ENCODE measurements around the gene DAP3. TPM values are rescaled to one million over a fixed set of nuclear protein-coding genes. Genes with fewer than 3 reads are reported as not detected.

Gene DAP3
- total RNA-seq, 1 experiment from 2014 or later: 165 TPM

DNA sequence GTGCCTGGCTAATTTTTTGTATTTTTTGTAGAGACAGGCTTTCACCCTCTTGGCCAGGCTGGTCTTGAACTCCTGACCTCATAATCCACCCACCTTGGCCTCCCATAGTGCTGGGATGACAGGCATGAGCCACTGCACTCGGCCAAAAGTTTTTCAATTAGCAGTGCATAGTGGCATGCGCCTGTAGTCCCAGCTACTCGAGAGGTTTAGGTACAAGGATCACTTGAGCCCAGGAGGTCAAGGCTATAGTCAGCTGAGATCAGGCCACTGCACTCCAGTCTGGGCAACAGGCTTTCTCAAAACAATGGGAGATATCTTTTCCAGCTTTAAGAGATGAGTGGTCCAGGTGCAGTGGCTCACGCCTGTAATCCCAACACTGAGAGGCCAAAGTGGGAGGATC lies 30.8 kb downstream of the DAP3 start:
- Mint-ChIP-seq H3K4me3 (ENCODE audit: unreplicated experiment) (no peak overlapping the region), H3K4me1 (ENCODE audit: low read depth, unreplicated experiment) (no peaks in the 10 kb centered on the region), H3K9me3 (ENCODE audit: unreplicated experiment) (no peaks in the 10 kb centered on the region), H3K27me3 (ENCODE audit: insufficient read depth, unreplicated experiment) (no peaks in the 10 kb centered on the region), H3K27ac (ENCODE audit: unreplicated experiment) (no peak overlapping the region), H3K36me3 (ENCODE audit: insufficient read depth, unreplicated experiment) (peaks cover 70% of the 10 kb centered on the region)
- ChIA-PET CTCF (interaction anchor here (0.9 kb wide), 1 partner anchor 9 kb away, joined by 7 read pairs; no protein-coding TSS in a partner anchor), POLR2A (no interaction called here)
- no peaks in the 10 kb centered on the region for H3K4me1 ChIP-seq
- TF ChIP-seq, protein P1, sequence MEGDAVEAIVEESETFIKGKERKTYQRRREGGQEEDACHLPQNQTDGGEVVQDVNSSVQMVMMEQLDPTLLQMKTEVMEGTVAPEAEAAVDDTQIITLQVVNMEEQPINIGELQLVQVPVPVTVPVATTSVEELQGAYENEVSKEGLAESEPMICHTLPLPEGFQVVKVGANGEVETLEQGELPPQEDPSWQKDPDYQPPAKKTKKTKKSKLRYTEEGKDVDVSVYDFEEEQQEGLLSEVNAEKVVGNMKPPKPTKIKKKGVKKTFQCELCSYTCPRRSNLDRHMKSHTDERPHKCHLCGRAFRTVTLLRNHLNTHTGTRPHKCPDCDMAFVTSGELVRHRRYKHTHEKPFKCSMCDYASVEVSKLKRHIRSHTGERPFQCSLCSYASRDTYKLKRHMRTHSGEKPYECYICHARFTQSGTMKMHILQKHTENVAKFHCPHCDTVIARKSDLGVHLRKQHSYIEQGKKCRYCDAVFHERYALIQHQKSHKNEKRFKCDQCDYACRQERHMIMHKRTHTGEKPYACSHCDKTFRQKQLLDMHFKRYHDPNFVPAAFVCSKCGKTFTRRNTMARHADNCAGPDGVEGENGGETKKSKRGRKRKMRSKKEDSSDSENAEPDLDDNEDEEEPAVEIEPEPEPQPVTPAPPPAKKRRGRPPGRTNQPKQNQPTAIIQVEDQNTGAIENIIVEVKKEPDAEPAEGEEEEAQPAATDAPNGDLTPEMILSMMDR (IDR thresholded peaks at IDR 0.05; ENCODE audit: insufficient read depth in 1 of 2, low read depth in 1 of 2, low read length in 1 of 2, severe bottlenecking in 1 of 2, unreplicated experiment in 1 of 2): no peak
- no peaks in the 10 kb centered on the region for H3K9me3 ChIP-seq
- intact Hi-C loops (cut with micrococcal nuclease; ENCODE audit: unreplicated experiment): no loop called here
- no TSS peak for BruUV-seq (replicated peaks)
- DNase-seq: no peak
- H3K36me3 ChIP-seq (ENCODE audit: control insufficient read depth, insufficient read depth, low read length): no peaks in the 10 kb centered on the region
- no peak overlapping the region for H3K4me3 ChIP-seq (ENCODE audit: low read depth, low read length)
- no peaks in the 10 kb centered on the region for H3K27me3 ChIP-seq (replicated peaks; ENCODE audit: control insufficient read depth, insufficient read depth, low read length)

DNA sequence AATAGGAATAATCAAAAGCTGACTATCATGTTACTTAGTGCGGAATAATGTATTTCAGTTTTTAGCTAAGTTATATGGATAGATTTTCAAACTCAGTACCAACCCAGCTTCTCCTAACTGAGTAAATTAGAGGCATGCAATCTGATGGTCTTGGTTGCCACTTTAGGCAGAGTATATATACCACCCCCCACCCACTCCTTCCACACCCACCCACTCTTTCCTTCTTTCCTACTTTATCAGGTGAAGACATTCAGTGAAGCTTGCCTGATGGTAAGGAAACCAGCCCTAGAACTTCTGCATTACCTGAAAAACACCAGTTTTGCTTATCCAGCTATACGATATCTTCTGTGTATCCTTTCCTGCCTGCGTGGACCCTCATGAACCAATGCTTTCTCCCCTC lies 36.3 kb downstream of the DAP3 start:
- BruUV-seq (replicated peaks): no TSS peak
- no peak overlapping the region for H3K4me3 ChIP-seq (ENCODE audit: low read depth, low read length)
- Mint-ChIP-seq H3K36me3 (ENCODE audit: insufficient read depth, unreplicated experiment) (peaks cover 58% of the 10 kb centered on the region), H3K4me1 (ENCODE audit: low read depth, unreplicated experiment) (no peaks in the 10 kb centered on the region), H3K9me3 (ENCODE audit: unreplicated experiment) (no peaks in the 10 kb centered on the region), H3K27ac (ENCODE audit: unreplicated experiment) (no peak overlapping the region), H3K4me3 (ENCODE audit: unreplicated experiment) (no peak overlapping the region), H3K27me3 (ENCODE audit: insufficient read depth, unreplicated experiment) (no peaks in the 10 kb centered on the region)
- H3K4me1 ChIP-seq: 0 out of 2 replicates have a peak, but pooled peaks cover 4% of the 10 kb centered on the region
- no peak for DNase-seq
- CTCF ChIA-PET: no interaction called here
- no peaks in the 10 kb centered on the region for H3K36me3 ChIP-seq (ENCODE audit: control insufficient read depth, insufficient read depth, low read length)
- H3K27me3 ChIP-seq (replicated peaks; ENCODE audit: control insufficient read depth, insufficient read depth, low read length): no peaks in the 10 kb centered on the region
- TF ChIP-seq, protein P1 (IDR thresholded peaks at IDR 0.05; ENCODE audit: insufficient read depth in 1 of 2, low read depth in 1 of 2, low read length in 1 of 2, severe bottlenecking in 1 of 2, unreplicated experiment in 1 of 2): no peak
- POLR2A ChIA-PET: no interaction called here
- intact Hi-C loops (cut with micrococcal nuclease; ENCODE audit: unreplicated experiment): loop anchor here (5.0 kb wide), 1 partner anchor 38 kb away; the partner anchor contains the start of genes DAP3 and YY1AP1
- H3K9me3 ChIP-seq: no peaks in the 10 kb centered on the region

DNA sequence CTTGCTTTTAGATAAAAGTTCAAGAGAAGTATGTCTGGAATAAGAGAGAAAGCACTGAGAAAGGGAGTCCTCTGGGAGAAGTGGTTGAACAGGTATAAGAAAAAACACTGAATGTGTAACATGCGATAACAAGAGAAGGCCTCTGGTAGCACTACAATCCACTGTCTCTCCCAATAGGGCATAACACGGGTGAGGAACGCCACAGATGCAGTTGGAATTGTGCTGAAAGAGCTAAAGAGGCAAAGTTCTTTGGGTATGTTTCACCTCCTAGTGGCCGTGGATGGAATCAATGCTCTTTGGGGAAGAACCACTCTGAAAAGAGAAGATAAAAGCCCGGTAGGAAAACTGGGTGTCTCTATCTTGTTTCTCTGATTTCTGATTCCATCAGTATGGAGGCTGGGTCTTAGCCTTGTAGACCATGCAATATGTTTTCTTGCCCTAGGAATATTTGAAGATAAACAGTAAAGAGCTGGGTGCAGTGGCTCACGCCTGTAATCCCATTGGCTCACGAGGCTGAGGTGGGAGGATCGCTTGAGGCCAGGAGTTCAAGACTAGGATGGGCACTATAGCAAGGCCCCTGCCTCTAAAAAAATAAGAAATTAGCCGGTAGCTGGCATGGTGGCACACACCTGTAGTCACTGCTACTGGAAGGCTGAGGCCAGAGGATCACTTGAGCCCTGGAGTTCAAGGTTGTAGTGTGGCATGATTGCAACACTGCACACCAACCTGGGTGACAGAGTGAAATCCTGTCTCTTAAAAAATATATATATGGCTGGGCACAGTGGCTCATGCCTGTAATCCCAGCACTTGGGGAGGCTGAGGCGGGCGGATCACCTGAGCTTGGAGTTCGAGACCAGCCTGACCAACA lies 40.4 kb downstream of the DAP3 start:
- 0 out of 2 replicates have a peak, but pooled peaks cover 4% of the 10 kb centered on the region for H3K4me1 ChIP-seq
- intact Hi-C loops (cut with micrococcal nuclease; ENCODE audit: unreplicated experiment): loop anchor here (5.0 kb wide), 1 partner anchor 42 kb away; the partner anchor contains the start of genes DAP3 and YY1AP1
- Mint-ChIP-seq H3K36me3 (ENCODE audit: insufficient read depth, unreplicated experiment) (peaks cover 75% of the 10 kb centered on the region), H3K4me3 (ENCODE audit: unreplicated experiment) (no peak overlapping the region), H3K4me1 (ENCODE audit: low read depth, unreplicated experiment) (no peaks in the 10 kb centered on the region), H3K9me3 (ENCODE audit: unreplicated experiment) (no peaks in the 10 kb centered on the region), H3K27me3 (ENCODE audit: insufficient read depth, unreplicated experiment) (no peaks in the 10 kb centered on the region), H3K27ac (ENCODE audit: unreplicated experiment) (no peak overlapping the region)
- no peaks in the 10 kb centered on the region; the same call in 1 of the 2 replicates for H3K36me3 ChIP-seq (ENCODE audit: control insufficient read depth, insufficient read depth, low read length)
- BruUV-seq (replicated peaks): no TSS peak
- no peak overlapping the region for H3K4me3 ChIP-seq (ENCODE audit: low read depth, low read length)
- ChIA-PET POLR2A (interaction anchor here (0.6 kb wide), 1 partner anchor 340 kb away, joined by 7 read pairs; no protein-coding TSS in a partner anchor), CTCF (interaction anchor here (0.6 to 1.2 kb wide), 6 partner anchors 9 to 77 kb away, joined by 3 to 7 read pairs (median 4); partner anchors contain the start of gene YY1AP1)
- peak; percentile 76 to 80 for DNase-seq
- no peaks in the 10 kb centered on the region for H3K9me3 ChIP-seq
- TF ChIP-seq, protein P1 (IDR thresholded peaks at IDR 0.05; ENCODE audit: insufficient read depth in 1 of 2, low read depth in 1 of 2, low read length in 1 of 2, severe bottlenecking in 1 of 2, unreplicated experiment in 1 of 2): peak; percentile 64 to 67
- no peaks in the 10 kb centered on the region for H3K27me3 ChIP-seq (replicated peaks; ENCODE audit: control insufficient read depth, insufficient read depth, low read length)
